ENCODE results near the gene PLD5.
"Not testable (repeated sequence)": the region's sequence is repeated elsewhere in the genome, so short reads cannot be mapped to it uniquely, and the experiment has no call there.

The PLD5 gene

DNA sequence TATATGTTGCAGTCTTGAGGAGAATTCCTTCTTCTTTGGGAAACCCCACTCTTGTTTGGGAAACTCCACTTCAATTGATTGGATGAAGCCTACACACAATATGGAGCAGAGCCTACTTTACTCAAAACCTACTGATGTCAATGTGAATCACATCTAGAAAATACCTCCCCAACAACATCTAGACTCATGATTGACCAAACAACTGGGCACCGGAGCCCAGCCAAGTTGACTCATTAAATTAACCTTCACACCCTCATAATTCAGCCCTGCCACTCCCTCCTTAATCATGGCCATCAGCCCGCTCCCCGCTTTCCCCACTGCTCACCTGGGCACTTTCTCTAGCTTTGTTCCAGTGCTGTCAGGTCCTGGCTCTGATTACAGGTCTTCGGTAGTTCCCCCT is 317.5 kb downstream of the PLD5 start:
- DNase-seq = no peak

DNA sequence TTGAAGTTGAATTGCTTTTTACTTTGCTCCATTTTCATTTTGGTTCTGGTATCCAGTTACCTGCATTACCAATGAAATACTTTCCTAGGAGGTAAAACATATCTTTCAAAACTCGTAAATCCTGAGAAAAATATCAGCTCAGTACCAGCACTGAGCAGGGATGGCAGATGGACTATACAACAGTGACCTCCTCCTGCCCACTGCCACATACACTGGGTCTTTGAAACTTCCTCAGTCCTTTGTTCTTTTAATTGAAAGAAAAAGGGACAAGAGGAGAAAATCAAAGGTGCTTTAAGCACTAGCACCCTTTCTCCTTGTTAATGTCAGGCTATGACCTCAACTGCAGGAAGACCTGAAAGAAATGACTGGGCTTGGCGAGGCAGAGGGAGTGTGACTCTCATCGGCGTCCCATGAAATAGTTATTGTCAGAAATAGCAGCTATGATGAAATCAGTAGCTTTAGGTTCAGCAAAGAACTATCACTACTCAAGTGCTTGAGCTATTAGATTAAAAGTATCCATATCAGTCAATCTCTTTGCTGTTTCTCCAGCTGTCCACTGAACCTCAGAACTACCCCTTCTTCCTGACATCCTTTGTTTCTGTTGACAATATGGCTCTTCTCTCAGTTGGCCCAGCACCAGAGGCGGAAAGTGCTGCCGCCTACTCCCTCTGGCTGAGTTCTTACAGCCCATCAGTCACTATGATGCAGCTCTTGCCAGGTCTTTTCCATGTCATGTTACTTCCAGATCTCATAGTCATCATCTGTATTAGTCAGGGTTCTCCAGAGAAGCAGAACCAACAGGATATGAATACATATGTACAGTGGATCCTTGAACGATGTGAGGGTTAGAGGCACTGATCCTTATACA is 318.6 kb downstream of the PLD5 start:
- peak; percentile 63 for DNase-seq

DNA sequence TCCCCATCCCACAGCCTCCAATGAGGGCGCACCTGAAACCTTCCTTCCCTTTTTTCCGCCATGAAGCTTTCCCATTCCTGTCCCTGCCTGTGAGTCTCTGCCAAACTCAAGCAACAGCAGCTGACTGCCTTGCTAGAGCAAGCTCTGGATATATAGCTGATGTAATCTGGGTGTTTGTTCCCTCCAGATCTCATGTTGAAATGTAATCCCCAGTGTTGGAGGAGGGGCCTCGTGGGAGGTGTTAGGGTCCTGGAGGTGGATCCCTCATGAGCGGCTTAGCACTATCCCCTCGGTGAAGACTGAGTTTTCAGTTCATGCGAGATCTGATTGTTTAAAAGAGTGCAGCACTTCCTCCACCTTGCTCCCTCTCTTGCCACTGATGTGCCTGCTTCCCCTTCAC is 321.2 kb downstream of the PLD5 start:
- no peak for DNase-seq

DNA sequence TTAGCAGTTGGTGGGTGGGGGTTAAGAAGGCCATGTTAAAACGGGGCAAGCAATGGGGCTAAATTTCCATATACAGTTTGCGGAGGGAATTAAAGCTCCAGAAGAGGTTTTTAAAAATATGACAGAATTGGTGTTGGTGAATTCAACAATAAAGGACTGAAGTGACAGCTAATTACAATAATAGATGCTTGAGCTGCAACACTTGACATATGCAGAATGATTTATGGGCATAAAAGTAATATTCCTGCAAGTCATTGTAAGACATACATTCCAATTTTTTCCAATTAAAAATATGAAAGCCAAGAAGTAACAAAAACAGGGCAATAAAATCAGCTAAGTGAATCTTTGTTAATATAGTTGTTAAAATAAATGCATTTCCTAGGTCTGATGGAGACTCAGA is 323.4 kb downstream of the PLD5 start:
- DNase-seq = no peak

DNA sequence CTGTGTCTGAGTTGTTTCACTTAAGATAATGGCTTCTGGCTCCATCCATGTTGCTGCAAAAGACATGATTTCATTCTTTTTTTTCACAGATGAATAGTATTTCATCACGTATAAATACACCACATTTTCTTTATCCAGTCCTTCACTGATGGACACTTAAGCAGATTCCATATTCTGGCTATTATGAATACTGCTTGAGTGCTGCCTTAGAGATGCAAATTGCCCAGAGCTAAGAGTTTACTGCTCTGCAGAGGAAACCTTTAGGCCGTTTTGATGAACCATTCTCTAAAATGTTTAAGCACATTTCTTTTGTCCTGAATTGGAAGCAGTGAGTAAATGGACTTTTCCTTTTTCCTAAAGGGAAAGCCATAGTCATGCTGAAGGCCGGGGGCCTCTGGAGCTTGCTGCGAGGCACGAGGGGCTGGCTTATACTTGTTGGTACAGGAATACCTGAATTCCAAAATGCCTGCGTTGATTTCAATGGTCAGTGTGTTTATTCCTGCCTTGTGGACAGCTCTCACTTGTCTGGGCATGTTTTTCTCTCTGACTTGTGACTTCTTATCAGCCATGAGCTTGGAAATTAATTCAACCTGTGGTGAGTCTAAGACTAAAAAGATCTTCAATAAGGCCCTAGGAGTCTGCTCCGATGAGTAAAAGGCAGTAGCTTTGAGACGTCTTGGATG is 324.6 kb downstream of the PLD5 start:
- no peak for DNase-seq

DNA sequence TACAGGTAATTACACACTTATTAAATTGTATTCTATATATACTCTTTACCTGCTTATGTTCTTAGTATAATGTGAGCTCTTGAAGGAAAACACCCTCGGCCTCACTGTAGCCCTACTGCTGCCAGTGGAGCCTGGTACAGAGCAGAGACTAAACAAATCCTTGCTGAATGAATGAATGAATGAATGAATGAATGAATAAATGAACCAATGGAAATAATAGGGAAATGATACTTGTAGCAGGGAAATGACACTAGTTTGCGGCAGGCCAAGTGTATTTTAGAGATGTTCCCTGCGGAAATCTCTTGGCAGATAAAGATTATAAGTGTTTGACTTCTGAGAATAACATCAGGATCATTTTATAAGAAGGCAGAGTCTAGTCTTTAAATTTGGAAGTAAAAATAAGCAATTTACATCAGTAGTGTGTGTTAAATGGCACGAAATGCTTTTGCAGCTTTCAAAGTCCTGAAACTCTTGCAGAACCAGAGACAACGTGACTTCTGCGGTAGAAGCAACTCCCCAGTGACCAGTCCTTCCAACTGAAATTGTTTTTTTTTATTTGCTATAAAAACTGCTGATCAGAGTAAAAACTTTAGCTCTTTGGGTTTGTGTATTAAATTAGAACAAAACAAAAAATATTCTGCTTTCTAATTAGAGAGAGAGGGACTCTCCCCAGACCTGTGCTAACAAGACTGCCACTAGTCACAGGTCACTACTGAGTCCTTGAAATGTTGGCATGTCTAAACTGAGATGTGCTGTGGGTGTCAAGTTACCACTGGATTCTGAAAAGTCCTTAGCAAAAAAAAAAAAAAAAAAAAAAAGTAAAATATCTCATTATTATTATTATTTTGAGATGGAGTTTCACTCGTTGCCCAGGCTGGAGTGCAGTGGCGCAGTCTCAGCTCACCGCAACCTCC is 326.3 kb downstream of the PLD5 start:
- no peak for DNase-seq

DNA sequence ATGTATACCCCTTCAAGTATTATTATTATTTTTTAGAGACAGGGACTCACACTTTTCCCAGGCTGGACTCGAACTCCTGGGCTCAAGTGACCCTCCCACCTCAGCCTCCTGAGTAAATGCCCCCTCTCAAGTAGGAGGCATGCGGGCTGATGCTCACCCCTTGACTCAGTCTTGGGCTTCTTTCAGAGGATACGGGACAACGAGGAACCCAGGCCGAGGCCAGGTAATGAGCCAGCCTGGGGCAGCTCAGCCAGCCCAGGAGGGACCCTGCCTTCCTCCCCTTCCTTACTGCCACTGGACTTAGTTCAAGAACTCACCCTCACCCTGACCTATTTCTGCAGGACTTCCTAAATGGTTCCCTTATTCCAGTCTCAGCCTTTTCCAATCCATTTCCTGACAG is 327.6 kb downstream of the PLD5 start:
- no peak for DNase-seq

DNA sequence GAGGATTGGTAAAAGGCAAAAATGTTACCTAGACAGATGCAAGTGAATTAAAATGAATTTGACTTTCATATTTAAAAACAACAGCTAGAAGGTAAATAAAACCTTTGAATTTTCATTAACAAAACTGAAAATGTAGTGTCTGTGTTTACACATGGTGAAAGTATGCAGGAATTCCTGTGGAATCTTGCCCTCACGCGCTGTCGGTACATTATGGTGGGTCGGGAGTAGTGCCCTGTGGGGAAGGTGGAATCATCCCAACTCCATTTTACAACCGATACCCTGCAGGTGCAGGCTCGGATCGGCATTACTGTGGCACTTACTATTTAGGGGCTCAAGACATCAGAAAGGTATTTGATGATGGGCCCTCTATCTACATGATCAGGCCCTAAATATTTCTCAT is 328.4 kb downstream of the PLD5 start:
- no peak for DNase-seq

DNA sequence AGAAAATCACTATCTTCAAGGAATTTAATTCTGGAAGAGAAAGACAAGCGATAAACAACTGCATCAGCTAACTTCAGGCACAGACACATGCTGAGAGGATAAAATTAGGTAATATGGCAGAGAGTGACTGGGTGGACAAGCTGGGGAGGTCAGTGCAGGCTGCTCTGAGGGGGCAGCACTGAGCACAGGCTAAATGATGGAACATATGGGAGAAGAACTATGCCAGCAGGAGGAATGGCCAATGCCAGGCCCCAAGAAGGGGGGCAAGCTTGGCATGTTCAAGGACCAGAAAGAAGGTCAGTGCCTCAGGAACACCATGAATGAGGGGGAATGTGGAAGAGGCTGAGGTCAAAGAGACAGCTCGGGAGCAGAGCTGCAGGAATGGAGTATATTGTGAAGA is 334.9 kb downstream of the PLD5 start:
- DNase-seq = peak; percentile 71

DNA sequence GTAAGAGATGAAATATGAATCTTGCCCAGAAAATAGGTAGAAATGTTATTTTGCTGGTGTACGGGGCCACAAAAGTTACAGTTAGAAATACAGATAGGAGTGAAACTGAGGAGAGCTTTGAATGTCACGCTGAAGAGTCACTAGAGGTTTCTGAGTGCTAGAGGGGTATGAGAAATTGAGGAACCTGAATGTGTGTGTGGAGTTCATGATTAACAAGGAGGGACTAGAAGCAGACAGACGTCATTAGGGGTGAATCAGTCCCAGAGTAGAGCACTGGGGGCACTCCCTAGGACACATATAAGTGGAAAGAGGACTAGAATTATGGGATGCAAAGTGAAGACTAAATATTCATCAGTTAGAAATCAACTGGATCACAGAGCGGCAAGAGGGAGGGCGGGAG is 336.7 kb downstream of the PLD5 start:
- DNase-seq = no peak

DNA sequence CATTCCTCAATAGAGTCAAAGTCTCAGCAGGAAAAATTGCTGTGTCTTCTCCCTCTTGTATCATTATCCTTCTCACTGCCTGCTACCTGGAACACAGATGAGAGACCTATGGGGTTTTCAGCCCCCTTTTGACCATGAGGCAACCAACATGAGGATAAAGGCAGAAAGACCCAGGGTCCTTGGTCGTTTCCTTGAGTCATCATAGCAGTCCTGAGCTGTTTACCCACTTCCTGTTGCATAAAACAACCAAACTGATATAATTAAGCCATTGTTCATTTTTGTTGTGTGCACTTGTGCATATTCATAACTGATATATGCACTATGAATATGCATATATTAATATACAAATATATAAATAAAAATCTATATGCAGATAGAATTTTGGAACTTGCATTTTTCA is 337.3 kb downstream of the PLD5 start:
- DNase-seq = peak; percentile 31

DNA sequence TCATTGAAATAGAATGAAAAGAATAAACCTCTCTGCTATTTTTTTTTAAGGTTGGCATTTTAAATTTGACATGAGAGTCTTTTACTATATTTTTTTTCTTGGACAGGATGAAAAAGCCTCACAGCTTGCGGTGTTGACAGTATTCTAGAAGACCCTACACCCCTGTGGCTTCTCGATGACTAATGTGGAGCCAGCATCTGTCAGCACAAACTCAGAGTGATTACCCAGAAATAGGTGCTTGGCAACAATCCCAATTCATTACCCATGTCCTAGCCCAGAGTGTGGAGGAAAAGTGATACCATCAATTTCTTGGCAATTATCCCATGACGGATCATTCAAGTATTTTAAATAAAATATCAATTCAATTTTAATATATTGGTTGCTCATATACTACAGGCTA is 338.8 kb downstream of the PLD5 start:
- peak; percentile 99 for DNase-seq

DNA sequence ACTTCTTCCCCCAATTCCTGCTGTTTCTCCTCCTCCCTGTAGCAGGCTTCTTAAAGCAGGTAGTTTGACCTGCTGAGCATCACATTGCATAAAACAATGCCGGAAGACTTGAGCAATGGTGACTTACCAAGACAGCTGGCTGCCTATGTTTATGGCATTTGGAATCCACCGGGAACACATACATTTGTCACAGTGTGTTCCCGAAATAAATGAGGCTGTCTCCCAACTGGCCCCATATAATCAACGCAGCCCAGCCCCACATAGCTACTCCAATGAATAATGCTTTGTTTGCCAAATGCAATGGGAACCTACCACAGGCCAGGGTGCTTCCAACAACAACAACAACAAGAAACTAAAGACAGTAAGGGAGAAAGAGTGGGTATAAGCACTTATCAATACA is 339.5 kb downstream of the PLD5 start:
- peak; percentile 98 for DNase-seq

DNA sequence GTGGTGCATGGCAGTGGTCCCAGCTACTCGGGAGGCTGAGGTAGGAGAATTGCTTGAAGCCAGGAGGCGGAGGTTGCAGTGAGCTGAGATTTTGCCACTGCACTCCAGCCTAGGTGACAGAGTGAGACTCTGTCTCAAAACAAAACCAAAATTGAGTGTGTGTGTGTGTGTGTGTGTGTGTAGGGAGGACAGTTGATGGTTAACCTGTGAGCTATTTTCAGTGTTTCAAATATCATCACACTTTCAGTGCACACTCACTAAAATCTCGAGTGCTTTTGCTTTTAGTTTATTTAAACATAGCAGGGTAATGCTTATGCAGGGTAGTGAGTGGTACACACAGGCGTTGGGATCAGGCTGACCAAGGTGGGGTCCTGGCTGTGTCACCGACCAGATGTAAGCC is 344.7 kb downstream of the PLD5 start:
- not testable (repeated sequence) for DNase-seq

DNA sequence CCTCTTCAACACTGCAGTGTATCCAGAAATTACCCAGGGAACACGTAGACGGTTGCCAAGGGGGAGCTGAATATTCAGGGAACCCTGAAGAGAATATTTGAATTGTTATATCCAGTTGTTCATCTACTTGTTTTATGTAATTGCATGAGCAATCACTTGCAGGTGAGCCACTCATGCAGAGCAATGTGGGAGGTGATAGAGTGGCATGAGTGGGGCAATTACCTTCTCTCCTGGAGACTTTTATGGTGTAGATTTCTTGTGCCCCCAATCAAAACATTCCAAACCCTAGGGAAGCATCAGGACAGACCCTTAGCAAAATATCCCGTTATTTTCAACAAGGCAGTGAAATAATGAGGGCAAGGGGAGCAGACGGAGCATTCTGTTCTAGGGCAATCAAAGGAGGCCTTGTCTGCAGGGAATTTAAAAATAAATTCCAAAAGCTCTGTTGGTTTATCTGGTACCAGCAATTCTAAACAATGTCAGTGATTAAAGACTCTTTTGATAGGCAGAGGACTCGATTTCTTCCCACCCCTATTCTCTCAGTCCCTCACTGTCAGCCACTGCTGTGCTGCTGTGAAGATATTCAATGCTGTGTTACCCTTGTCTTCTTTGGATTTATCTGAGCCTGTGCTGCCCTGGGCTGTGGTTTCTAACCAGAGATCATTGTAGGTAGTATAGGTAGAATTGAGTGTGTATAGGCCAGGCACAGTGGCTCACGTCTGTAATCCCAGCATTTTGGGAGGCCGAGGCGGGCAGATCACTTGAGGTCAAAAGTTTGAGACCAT is 345.4 kb downstream of the PLD5 start:
- DNase-seq = peak; percentile 82

DNA sequence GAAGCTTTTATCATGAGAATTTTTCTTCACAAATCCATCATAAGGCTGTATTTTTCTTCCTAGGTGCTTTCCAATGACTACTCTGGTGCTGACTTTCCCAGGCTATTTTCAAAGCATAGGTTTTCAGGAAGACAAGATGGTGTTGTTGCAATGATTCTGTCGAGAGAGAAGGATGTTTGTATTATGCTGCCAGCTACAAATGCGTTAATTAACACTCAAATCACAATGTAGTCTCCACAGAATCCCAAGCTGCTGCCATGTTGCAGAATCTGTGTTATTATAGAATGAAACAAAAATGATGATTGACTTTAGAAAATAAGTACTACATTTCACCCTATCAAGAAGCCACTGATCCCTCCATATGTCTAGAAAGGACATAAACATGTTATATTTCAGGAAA is 346.1 kb downstream of the PLD5 start:
- no peak for DNase-seq

DNA sequence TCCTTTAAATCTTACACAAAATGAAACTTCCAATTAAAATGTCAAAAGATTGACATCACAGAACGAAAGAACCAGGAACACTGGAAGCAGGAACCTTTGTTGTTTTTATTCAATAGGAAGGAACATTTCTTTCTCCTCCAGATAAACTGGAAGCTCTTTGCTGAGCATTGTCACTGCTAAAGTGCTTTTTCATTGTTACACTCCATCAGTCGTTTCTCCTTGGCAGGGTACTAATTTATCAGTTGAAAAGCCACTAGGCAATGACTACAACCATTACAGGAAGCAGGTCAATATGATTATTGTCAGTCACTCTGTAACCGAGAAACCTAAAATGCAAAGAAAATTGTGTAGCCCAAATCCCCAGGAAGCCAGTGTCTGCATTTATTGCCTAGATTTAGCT is 362.4 kb downstream of the PLD5 start:
- DNase-seq = no peak

DNA sequence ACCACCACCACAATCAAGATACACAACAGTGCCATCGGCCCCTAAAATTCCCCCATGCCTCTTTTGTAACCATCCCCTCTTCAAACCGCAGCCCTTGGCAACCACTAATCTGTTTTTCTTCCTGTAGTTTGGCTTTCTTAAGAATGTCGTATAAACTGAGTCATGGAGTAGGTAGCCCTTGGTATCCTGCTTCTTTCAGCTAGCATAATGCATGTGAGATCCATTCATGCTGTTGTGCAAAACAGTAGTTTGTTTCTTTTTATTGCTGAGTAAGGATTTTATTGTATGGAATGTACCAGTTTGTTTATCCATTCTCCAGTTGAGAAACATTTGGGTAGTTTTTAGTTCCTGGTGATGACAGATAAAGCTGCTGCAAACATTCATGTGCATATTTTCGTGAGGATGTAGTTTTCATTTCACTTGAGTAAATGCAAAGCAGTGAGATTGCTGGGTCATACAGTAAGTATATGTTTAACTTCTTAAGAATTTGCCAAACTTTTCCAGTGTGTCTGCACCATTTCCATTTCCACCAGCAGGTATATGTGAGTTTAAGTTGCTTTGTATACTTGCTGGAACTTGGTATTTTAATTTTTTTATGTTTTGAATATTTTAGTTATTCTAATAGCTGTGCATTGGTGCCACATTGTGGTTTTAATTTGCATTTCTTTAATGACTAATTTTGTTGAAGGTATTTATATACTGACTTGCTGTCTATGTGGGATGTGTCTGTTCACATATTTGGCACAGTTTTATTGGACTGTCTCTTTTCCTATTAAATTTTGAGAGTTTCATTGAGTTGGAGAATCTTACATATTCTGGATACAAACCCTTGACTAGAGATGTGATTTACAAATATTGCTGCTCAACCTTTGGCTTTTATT is 377.2 kb downstream of the PLD5 start:
- DNase-seq = no peak

DNA sequence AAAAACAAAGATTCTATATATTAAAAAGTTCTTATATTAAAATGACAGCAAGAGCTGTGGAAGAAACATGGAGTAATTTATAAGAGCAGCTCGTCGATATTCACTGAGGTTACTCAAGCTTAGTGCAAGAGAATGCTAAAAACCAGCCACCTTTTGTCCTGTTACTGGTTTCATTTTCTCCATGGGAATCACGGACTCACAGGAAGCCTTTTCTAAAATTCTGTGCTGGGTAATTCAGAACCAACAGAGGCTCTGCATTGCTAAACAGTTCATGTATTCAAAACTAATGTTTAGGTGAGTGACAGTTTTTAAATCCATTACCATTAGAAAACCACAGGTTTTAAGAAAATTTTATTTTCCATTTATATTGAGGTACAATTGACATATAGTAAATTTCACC is 377.8 kb downstream of the PLD5 start:
- DNase-seq = no peak

DNA sequence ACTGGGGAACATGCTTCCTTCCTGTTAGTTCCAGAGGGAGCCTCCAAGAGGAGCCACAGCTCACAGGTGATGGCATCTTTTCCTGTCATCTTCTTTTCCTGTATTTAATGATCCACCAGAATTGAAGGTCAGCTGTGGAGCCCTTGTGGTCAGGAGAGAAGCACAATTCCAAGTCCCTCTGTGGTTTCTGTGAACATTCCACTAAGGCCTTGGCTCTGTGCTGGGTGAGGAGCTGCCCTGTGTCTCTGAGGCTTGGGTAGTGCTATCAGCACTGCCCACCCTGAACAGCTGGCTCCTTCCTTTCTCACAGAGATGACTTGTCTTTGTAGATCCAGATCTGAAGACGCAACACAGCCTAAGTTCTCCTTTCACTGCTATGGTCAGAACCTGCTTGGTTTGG is 383.7 kb downstream of the PLD5 start:
- no peak for DNase-seq

DNA sequence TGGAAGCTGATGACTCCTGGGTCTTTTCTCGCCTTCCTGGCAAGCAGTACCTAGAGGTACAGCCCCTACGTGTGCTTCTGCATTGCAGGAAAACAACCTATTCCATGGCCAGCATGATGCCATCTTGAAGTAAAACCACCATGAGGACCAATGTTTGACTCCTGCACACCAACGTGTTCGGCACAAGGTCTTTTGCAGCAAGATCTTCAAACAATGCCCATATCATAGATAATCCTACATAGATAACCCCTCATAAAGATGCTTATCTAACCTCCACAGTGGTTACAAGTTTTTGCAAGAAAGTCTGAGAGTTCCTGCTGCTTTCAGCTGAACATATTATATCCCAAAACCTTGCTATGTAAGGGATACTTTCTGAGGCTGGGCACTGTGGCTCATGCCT is 384.5 kb downstream of the PLD5 start:
- no peak for DNase-seq

DNA sequence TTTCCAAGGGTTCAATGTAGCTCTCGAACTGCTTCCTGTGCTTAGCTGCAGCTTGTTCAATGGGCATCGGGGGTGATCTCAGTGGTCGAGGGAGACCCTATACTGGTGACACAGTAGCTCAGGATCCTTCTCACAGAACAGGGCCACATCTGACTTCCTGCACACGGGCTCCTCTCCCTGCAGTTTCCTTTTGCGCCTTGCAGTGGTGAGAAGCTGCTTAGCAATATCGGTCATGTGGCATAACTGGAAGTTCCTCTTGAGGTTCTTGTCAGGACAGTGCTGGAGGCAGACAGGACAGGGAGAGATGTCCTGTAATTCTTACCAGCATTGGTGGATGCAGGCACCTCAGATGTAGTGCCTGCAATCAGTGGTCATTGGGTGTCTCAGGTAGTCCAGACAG is 385.1 kb downstream of the PLD5 start:
- no peak for DNase-seq

All from NCI-H69 (cell line).